ENCODE results near the gene KIAA1328. TPM values are rescaled to one million over a fixed set of nuclear protein-coding genes. Genes with fewer than 3 reads are reported as not detected.

The KIAA1328 gene
- total and polyA plus RNA-seq, 4 donors: 0.95 to 7.4 (median 2.9) TPM

DNA sequence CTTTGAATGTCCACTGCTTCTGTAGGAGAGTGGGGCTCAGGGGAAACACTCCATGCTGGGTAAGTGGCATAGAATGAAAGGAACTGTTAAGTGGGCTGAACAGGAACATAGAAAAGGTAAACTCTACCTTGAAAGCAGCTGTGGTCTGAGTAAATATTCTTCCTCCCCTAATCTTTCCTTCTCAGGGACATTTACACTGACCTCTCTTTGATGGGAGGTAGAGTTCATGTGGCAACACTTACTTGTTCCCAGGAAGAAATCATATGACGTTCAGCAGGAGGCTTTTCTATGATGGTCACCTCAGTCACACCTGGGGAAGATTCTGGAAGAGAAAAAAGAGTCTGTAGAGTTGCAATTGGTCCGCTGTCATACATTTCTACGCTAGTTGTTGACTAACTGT, 10.3 kb upstream of the KIAA1328 start:
- Histone ChIP-seq H3K9ac (ENCODE audit: low read depth in 1 of 2, low read length in 2 of 2) (no peak overlapping the region), H3K27me3 (ENCODE audit: control insufficient read depth in 4 of 4, insufficient read depth in 4 of 4, low read length in 3 of 4) (no peaks in the 10 kb centered on the region), H3K4me3 (ENCODE audit: low read depth in 1 of 3, low read length in 3 of 3) (no peak overlapping the region), H3K27ac (ENCODE audit: low read depth in 1 of 2, low read length in 2 of 2) (no peak overlapping the region), H3K9me3 (ENCODE audit: control insufficient read depth in 4 of 4, low read length in 3 of 4) (no peaks in the 10 kb centered on the region), H3K4me1 (ENCODE audit: control insufficient read depth in 4 of 4, insufficient read depth in 4 of 4, low read length in 3 of 4) (no peaks in the 10 kb centered on the region), H3K36me3 (ENCODE audit: control insufficient read depth in 4 of 4, insufficient read depth in 3 of 4, low read depth in 1 of 4, low read length in 3 of 4) (peaks cover 0 to 4% (median 3%) of the 10 kb centered on the region in 4 donors)
- 98% methylated on average over 3 of the region's 3 CpGs for WGBS
- no peak for DNase-seq (ENCODE audit: low spot score)
- no peak for TF ChIP-seq GABPA (IDR thresholded peaks at IDR 0.05 in 1 of 2, conservative IDR thresholded peaks at IDR 0.05 in 1 of 2)
- no peak for TF ChIP-seq SP1 (IDR thresholded peaks at IDR 0.05)
- TF ChIP-seq ZBTB33 (IDR thresholded peaks at IDR 0.05): no peak
- TF ChIP-seq EGR1 (IDR thresholded peaks at IDR 0.05; ENCODE audit: low read depth in 2 of 2): no peak
- no peak for TF ChIP-seq HNF4A (conservative IDR thresholded peaks at IDR 0.05)

DNA sequence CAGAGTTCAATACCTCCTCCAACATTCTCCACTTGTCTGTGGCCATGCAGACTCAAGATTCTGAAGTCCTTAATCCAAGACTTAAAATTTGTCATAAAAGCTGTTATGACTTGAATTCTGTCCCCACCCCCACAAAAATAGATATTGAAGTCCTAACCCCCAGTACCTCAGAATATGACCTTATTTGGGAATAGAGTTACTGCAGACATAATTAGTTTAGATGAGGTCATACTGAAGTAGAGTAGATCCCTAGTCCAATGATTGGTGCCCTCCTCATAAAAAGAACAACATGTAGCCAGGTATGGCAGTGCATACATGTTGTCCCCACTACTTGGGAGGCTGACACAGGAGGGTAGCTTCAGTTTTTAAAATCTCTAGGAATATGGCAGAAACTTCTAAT, 9.3 kb upstream of the KIAA1328 start:
- no peak for TF ChIP-seq JUND (IDR thresholded peaks at IDR 0.05)
- TF ChIP-seq, protein P1, sequence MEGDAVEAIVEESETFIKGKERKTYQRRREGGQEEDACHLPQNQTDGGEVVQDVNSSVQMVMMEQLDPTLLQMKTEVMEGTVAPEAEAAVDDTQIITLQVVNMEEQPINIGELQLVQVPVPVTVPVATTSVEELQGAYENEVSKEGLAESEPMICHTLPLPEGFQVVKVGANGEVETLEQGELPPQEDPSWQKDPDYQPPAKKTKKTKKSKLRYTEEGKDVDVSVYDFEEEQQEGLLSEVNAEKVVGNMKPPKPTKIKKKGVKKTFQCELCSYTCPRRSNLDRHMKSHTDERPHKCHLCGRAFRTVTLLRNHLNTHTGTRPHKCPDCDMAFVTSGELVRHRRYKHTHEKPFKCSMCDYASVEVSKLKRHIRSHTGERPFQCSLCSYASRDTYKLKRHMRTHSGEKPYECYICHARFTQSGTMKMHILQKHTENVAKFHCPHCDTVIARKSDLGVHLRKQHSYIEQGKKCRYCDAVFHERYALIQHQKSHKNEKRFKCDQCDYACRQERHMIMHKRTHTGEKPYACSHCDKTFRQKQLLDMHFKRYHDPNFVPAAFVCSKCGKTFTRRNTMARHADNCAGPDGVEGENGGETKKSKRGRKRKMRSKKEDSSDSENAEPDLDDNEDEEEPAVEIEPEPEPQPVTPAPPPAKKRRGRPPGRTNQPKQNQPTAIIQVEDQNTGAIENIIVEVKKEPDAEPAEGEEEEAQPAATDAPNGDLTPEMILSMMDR (IDR thresholded peaks at IDR 0.05; ENCODE audit: low read depth, low read length, missing input control): no peak
- TF ChIP-seq HNF4G (IDR thresholded peaks at IDR 0.05): no peak
- TF ChIP-seq SP1 (IDR thresholded peaks at IDR 0.05): no peak
- Histone ChIP-seq H3K4me1 (ENCODE audit: control insufficient read depth in 4 of 4, insufficient read depth in 4 of 4, low read length in 3 of 4) (no peaks in the 10 kb centered on the region), H3K27ac (ENCODE audit: low read depth in 1 of 2, low read length in 2 of 2) (no peak overlapping the region), H3K9me3 (ENCODE audit: control insufficient read depth in 4 of 4, low read length in 3 of 4) (no peaks in the 10 kb centered on the region), H3K36me3 (ENCODE audit: control insufficient read depth in 4 of 4, insufficient read depth in 3 of 4, low read depth in 1 of 4, low read length in 3 of 4) (peaks cover 0 to 4% (median 1%) of the 10 kb centered on the region in 4 donors), H3K4me3 (ENCODE audit: low read depth in 1 of 3, low read length in 3 of 3) (no peak overlapping the region), H3K27me3 (ENCODE audit: control insufficient read depth in 4 of 4, insufficient read depth in 4 of 4, low read length in 3 of 4) (no peaks in the 10 kb centered on the region), H3K9ac (ENCODE audit: low read depth in 1 of 2, low read length in 2 of 2) (no peak overlapping the region)
- no peak for DNase-seq (ENCODE audit: low spot score)

DNA sequence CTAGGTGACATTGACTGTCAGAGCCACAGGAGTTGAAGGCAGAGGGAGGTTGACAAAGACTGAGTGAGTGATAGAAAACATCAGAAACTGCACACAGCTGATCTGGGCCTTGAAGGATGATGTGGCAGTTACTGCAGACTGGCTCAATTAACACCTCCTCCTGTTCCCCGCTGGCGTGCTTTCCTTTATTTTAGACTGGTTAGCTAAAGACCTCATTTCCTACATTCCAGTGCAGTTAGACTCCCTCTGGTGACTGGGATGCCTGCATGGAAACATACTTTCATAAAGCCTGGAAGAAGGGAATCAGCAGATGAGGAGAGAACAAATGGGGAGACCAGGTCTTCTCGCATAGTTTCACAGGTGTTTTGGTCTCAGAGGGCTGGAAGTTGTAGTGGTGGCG, 7.2 kb upstream of the KIAA1328 start:
- H3K9ac ChIP-seq (ENCODE audit: low read depth in 1 of 2, low read length in 2 of 2): no peak overlapping the region
- WGBS: 99% methylated on average over 4 of the region's 4 CpGs
- TF ChIP-seq NR2F2 (IDR thresholded peaks at IDR 0.05): no peak
- TF ChIP-seq, protein P2, sequence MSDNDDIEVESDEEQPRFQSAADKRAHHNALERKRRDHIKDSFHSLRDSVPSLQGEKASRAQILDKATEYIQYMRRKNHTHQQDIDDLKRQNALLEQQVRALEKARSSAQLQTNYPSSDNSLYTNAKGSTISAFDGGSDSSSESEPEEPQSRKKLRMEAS (IDR thresholded peaks at IDR 0.05): no peak
- TF ChIP-seq YY1 (IDR thresholded peaks at IDR 0.05): no peak
- TF ChIP-seq REST (IDR thresholded peaks at IDR 0.05): no peak

More for the DNA sequence above, 7.2 kb upstream of the KIAA1328 start:
- peaks cover 0 to 4% (median 0%) of the 10 kb centered on the region in 4 donors for H3K36me3 ChIP-seq (ENCODE audit: control insufficient read depth in 4 of 4, insufficient read depth in 3 of 4, low read depth in 1 of 4, low read length in 3 of 4)
- H3K27ac ChIP-seq (ENCODE audit: low read depth in 1 of 2, low read length in 2 of 2): no peak overlapping the region
- no peaks in the 10 kb centered on the region for H3K27me3 ChIP-seq (ENCODE audit: control insufficient read depth in 4 of 4, insufficient read depth in 4 of 4, low read length in 3 of 4)
- DNase-seq (ENCODE audit: low spot score): no peak
- H3K9me3 ChIP-seq (ENCODE audit: control insufficient read depth in 4 of 4, low read length in 3 of 4): no peaks in the 10 kb centered on the region
- no peak overlapping the region for H3K4me3 ChIP-seq (ENCODE audit: low read depth in 1 of 3, low read length in 3 of 3)
- no peaks in the 10 kb centered on the region for H3K4me1 ChIP-seq (ENCODE audit: control insufficient read depth in 4 of 4, insufficient read depth in 4 of 4, low read length in 3 of 4)
